Astrocyte (in vitro differentiated cells and primary cell): ENCODE results near the gene TSHZ1. TPM values are rescaled to one million over a fixed set of nuclear protein-coding genes. Genes with fewer than 3 reads are reported as not detected.
A peak's percentile ranks its signal among the peaks of the same experiment; 100 is the strongest.

Source experiments
- DNase-seq: peaks from one replicate; pipeline ENCODE4 v3.0.0-alpha.2; 2010; ENCODE audit warnings: low read depth
- FAIRE-seq: peaks from 2 replicates; lab custom pipeline; 2011; peaks lifted over from hg19 to GRCh38; lab: Jason Lieb, UNC
- H2AFZ ChIP-seq: 2 replicates; pipeline ENCODE4 v1.6.0; 2012; ENCODE audit warnings: low read depth, low read length, inconsistent platforms
- H3K27ac ChIP-seq: 2 replicates; pipeline ENCODE4 v1.5.1; 2011; ENCODE audit warnings: low read depth, low read length, inconsistent platforms
- H3K27me3 ChIP-seq: 2 replicates; pipeline ENCODE4 v1.6.0; 2011; ENCODE audit warnings: low read length, inconsistent platforms; ENCODE audit not compliant: insufficient read depth
- H3K36me3 ChIP-seq: 2 replicates; pipeline ENCODE4 v1.5.1; 2011; ENCODE audit warnings: low read length, inconsistent platforms; ENCODE audit not compliant: insufficient read depth
- H3K4me1 ChIP-seq: 2 replicates; pipeline ENCODE4 v1.5.1; 2011; ENCODE audit warnings: low read length, inconsistent platforms; ENCODE audit not compliant: insufficient read depth
- H3K4me2 ChIP-seq: 2 replicates; pipeline ENCODE4 v1.6.0; 2012; ENCODE audit warnings: low read length, inconsistent platforms
- H3K4me3 ChIP-seq: 2 replicates; pipeline ENCODE4 v1.5.1; 2011; ENCODE audit warnings: low read depth, mild to moderate bottlenecking, low read length, inconsistent platforms; ENCODE audit not compliant: insufficient read depth
- H3K79me2 ChIP-seq: 2 replicates; pipeline ENCODE4 v1.6.0; 2012; ENCODE audit warnings: mild to moderate bottlenecking, low read length, inconsistent platforms; ENCODE audit not compliant: insufficient read depth
- H3K9ac ChIP-seq: 2 replicates; pipeline ENCODE4 v1.6.0; 2012; ENCODE audit warnings: mild to moderate bottlenecking, low read length, inconsistent platforms
- H3K9me3 ChIP-seq: 2 replicates; pipeline ENCODE4 v1.5.1; 2012; ENCODE audit warnings: low read depth, mild to moderate bottlenecking, low read length, inconsistent platforms; ENCODE audit not compliant: insufficient read depth
- H4K20me1 ChIP-seq: 2 replicates; pipeline ENCODE4 v1.6.0; 2012; ENCODE audit warnings: low read length, inconsistent platforms; ENCODE audit not compliant: insufficient read depth
- H3K27ac Mint-ChIP-seq: one replicate; pipeline ENCODE4 v1.8.0; 2021; ENCODE audit warnings: mild to moderate bottlenecking, mixed read lengths; ENCODE audit not compliant: unreplicated experiment
- H3K27me3 Mint-ChIP-seq: one replicate; pipeline ENCODE4 v1.8.0; 2021; ENCODE audit warnings: low read depth, mixed read lengths; ENCODE audit not compliant: unreplicated experiment
- H3K36me3 Mint-ChIP-seq: one replicate; pipeline ENCODE4 v1.8.0; 2021; ENCODE audit warnings: low read depth, mixed read lengths; ENCODE audit not compliant: unreplicated experiment
- H3K4me1 Mint-ChIP-seq: one replicate; pipeline ENCODE4 v1.8.0; 2021; ENCODE audit warnings: low read depth, mixed read lengths; ENCODE audit not compliant: unreplicated experiment
- H3K4me3 Mint-ChIP-seq: one replicate; pipeline ENCODE4 v1.8.0; 2021; ENCODE audit warnings: mild to moderate bottlenecking, moderate library complexity, mixed read lengths; ENCODE audit not compliant: unreplicated experiment
- H3K9me3 Mint-ChIP-seq: one replicate; pipeline ENCODE4 v1.8.0; 2021; ENCODE audit warnings: mild to moderate bottlenecking, mixed read lengths; ENCODE audit not compliant: unreplicated experiment
- CTCF ChIP-seq: IDR thresholded peaks from 2 replicates; pipeline ENCODE4 v1.5.1; 2011; ENCODE audit warnings: low read depth, mild to moderate bottlenecking, inconsistent platforms, low read length, moderate library complexity; ENCODE audit not compliant: insufficient read depth
- EZH2 ChIP-seq: IDR thresholded peaks from 2 replicates; pipeline ENCODE4 v1.6.1; 2012; ENCODE audit warnings: mild to moderate bottlenecking, low read length, inconsistent platforms; ENCODE audit not compliant: insufficient read depth
- total RNA-seq: library from RNA; stranded (reverse); gene quantifications from 2 replicates; pipeline ENCODE4 v1.2.1, GENCODE V29; 2021

TSHZ1 gene
- total RNA-seq, 1 donor from 2014 or later = 2.9 TPM

DNA sequence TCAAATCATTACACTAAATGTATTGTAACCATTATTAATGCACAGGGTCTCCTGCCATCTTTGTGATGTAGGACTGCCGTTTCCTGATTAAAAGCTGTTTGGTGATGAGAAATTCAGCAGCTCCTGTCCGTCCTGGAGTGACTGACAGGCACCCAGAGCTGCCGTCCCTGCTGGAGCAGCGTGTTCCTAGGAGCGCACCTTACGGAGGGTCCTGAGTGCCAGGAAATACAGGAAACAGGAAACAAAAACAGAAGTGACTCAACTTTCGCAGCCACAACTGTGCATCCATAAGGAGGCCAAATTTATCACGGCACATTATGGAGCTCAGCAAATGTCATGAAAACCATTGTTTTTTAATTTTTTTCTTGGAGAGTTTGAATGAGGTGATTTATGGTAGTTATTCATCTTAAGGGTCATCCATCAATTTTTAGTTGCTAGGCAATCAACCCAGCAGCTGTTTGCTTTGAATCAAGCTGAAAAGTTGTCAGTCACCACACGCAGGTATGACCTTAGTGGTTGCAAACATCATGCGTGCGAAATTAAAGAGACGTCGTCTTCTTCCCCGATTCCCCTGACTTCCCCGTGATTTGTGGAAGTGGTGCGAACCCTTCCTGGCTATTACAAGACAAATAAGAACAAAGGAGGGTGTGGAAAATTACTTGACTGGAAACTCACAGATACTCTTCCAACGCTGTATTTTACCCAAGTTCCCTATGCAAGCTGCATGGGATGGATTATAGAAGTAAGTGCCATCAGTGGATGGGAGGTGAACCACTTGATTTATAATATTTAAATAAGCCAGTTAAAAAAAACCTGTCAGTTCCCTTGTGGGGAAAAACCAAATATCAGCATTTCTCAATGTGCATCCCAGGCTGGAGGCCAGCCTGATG is 19.8 kb downstream of the TSHZ1 start:
- Histone ChIP-seq H2AFZ (no peak overlapping the region), H3K4me1 (peaks cover 14% of the 10 kb centered on the region), H3K9ac (no peak overlapping the region), H3K4me3 (peak overlapping the region; percentile 3), H3K9me3 (no peaks in the 10 kb centered on the region), H3K79me2 (peaks cover 8% of the 10 kb centered on the region), H4K20me1 (peaks cover 3% of the 10 kb centered on the region), H3K27ac (no peak overlapping the region), H3K36me3 (no peaks in the 10 kb centered on the region), H3K27me3 (no peaks in the 10 kb centered on the region), H3K4me2 (peak overlapping the region; percentile 52)
- no peak for TF ChIP-seq EZH2
- no peak for TF ChIP-seq CTCF
- Mint-ChIP-seq H3K27ac (no peak overlapping the region), H3K4me1 (peaks cover 2% of the 10 kb centered on the region), H3K27me3 (no peaks in the 10 kb centered on the region), H3K9me3 (no peaks in the 10 kb centered on the region), H3K4me3 (no peak overlapping the region), H3K36me3 (no peaks in the 10 kb centered on the region)
- peak; percentile 77 for DNase-seq
- FAIRE-seq = no peak

DNA sequence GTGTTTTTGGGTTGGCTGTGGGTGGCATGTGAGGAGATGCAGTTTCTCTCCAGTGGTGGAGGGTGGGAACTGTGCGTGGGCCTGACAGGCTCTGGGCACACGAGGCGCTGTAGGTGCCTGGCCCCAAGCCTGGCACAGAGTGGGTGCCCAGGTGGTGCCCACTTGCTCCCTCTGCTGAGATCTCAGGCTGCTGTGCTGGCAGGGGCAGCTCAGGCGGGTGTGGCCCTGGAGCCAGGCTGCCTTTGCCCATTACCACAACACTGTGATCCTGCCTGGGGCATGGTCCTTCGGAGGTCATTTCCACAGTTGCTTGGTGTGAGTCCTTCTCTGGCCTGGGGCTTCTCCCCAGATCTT is 20.4 kb downstream of the TSHZ1 start:
- Histone ChIP-seq H3K27me3 (no peaks in the 10 kb centered on the region), H3K79me2 (peaks cover 11% of the 10 kb centered on the region), H3K4me2 (no peak overlapping the region), H3K36me3 (no peaks in the 10 kb centered on the region), H3K27ac (no peak overlapping the region), H4K20me1 (peaks cover 3% of the 10 kb centered on the region), H3K9me3 (no peaks in the 10 kb centered on the region), H2AFZ (no peak overlapping the region), H3K9ac (no peak overlapping the region), H3K4me1 (peaks cover 14% of the 10 kb centered on the region), H3K4me3 (no peak overlapping the region)
- TF ChIP-seq CTCF (no peak), EZH2 (no peak)
- no peaks in the 10 kb centered on the region for H3K9me3 Mint-ChIP-seq
- DNase-seq (no peak), FAIRE-seq (no peak)
- H3K27ac Mint-ChIP-seq = no peak overlapping the region
- H3K36me3 Mint-ChIP-seq = no peaks in the 10 kb centered on the region
- no peak overlapping the region for H3K4me3 Mint-ChIP-seq
- peaks cover 2% of the 10 kb centered on the region for H3K4me1 Mint-ChIP-seq
- H3K27me3 Mint-ChIP-seq = no peaks in the 10 kb centered on the region

DNA sequence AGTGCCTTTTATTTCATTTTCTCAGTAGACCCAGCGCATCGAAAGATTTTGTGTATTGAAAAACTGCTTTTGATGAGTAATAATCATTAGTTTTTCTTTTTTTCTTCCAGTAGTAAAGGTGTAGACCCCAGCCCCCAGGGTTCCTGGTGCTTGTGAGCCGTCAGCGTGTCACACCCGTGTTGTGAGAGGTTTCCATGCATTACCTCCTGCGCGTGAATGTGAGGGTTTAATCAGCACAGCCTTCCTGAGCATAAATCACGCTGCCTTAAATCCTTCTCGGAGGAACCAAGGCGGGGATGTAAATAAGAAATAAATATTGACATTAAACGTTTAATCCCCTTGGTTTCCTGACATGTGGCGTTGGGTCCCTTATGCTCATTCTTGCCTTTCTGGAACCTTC is 24.3 kb downstream of the TSHZ1 start:
- H3K4me1 Mint-ChIP-seq = no peaks in the 10 kb centered on the region
- Histone ChIP-seq H3K27ac (no peak overlapping the region), H3K4me3 (no peak overlapping the region), H3K79me2 (peaks cover 6% of the 10 kb centered on the region), H3K4me2 (no peak overlapping the region), H3K9me3 (no peaks in the 10 kb centered on the region), H4K20me1 (no peaks in the 10 kb centered on the region), H3K27me3 (no peaks in the 10 kb centered on the region), H3K36me3 (no peaks in the 10 kb centered on the region), H2AFZ (no peak overlapping the region), H3K4me1 (peaks cover 9% of the 10 kb centered on the region), H3K9ac (no peak overlapping the region)
- FAIRE-seq (no peak), DNase-seq (no peak)
- H3K9me3 Mint-ChIP-seq = peaks cover 2% of the 10 kb centered on the region
- no peak overlapping the region for H3K4me3 Mint-ChIP-seq
- H3K36me3 Mint-ChIP-seq = no peaks in the 10 kb centered on the region
- H3K27ac Mint-ChIP-seq = no peak overlapping the region
- no peaks in the 10 kb centered on the region for H3K27me3 Mint-ChIP-seq
- no peak for TF ChIP-seq EZH2
- no peak for TF ChIP-seq CTCF
